Small intestine (tissue), 7 donors: Measurements from ENCODE around the gene PDK2. TPM values are rescaled to one million over a fixed set of nuclear protein-coding genes. Genes with fewer than 3 reads are reported as not detected.

Source experiments
- DNase-seq, 2 donors: peaks; one replicate each; pipeline versions ENCODE4 v3.0.0 to v3.0.0-alpha.2; 2013
- FAIRE-seq: peaks from 2 replicates; lab custom pipeline; 2012; peaks lifted over from hg19 to GRCh38; lab: Jason Lieb, UNC
- H3K27ac ChIP-seq, 3 donors: one replicate each; pipeline ENCODE4 v1.5.1; 2013; ENCODE audit warnings: low read length in 2 of 3, mild to moderate bottlenecking in 2 of 3, control low read depth in 1 of 3, inconsistent platforms in 1 of 3, low read depth in 1 of 3, moderate library complexity in 1 of 3
- H3K27me3 ChIP-seq, 3 donors: one replicate each; pipeline ENCODE4 v1.6.1; 2013; ENCODE audit warnings: low read length in 3 of 3, inconsistent platforms in 1 of 3; ENCODE audit not compliant: control insufficient read depth in 3 of 3, insufficient read depth in 3 of 3
- H3K36me3 ChIP-seq, 3 donors: one replicate each; pipeline ENCODE4 v1.6.1; 2013; ENCODE audit warnings: low read length in 3 of 3, inconsistent platforms in 1 of 3, low read depth in 1 of 3, mild to moderate bottlenecking in 1 of 3, moderate library complexity in 1 of 3; ENCODE audit not compliant: control insufficient read depth in 3 of 3, insufficient read depth in 2 of 3
- H3K4me1 ChIP-seq, 3 donors: one replicate each; pipeline ENCODE4 v1.6.1; 2013; ENCODE audit warnings: low read length in 2 of 3, inconsistent platforms in 1 of 3, low read depth in 1 of 3, mild to moderate bottlenecking in 1 of 3, moderate library complexity in 1 of 3; ENCODE audit not compliant: control insufficient read depth in 3 of 3, insufficient read depth in 2 of 3
- H3K4me3 ChIP-seq, 3 donors: one replicate each; pipeline ENCODE4 v1.5.1; 2013; ENCODE audit warnings: low read length in 3 of 3, control low read depth in 1 of 3, inconsistent platforms in 1 of 3, low read depth in 1 of 3, mild to moderate bottlenecking in 1 of 3, moderate library complexity in 1 of 3
- H3K9me3 ChIP-seq, 2 donors: one replicate each; pipeline ENCODE4 v1.6.1; 2013; ENCODE audit warnings: low read depth in 1 of 2, low read length in 1 of 2; ENCODE audit not compliant: control insufficient read depth in 2 of 2, insufficient read depth in 1 of 2
- WGBS, 3 donors: extraction: QIAGEN DNeasy Blood & Tissue Kit; methylation state at CpG; one replicate each; pipeline ENCODE4 v1.1.7; 2013; 5-methylcytosine and 5-hydroxymethylcytosine counted together
- polyA plus RNA-seq, 4 donors: library from polyadenylated mRNA; stranded (reverse) in 3 of 4; unstranded in 1 of 4; fragments of 200-250 nt in 3 of 4; fragments of 120-200 nt in 1 of 4; gene quantifications; one replicate each; pipeline versions ENCODE4 v1.2.1 to v1.2.3, GENCODE V29; 2013
- donor health status: healthy with polysubstance abuse.
- donor health status: control.
- donor health status: control.
- donor health status: Bipolar disorder and iron deficiency.
- donor health status: healthy.

PDK2 gene
- polyA plus RNA-seq, 4 donors = 27.2 to 125 (median 36.8) TPM

DNA sequence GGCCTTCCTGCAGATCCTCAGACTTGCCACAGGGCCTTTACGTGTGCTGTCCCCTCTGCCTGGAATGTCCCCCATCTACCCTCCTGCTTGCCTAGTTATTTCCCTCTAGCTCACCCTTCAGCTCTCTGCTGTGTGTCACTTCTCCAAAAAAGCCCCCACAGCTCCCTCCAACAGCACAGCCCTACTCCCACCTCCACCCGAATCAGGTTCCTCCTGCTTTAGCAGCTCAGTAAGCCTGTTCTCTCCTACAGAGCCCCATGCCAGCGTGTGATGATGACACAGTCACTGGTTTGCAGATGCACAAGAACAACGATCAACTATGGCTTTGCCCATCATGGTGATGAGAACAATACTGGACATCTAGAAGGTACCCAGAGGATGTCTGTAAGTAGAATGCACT, 41.9 kb downstream of the PDK2 start:
- DNase-seq = no peak
- H3K4me3 ChIP-seq = no peak overlapping the region
- 92 to 96% (median 93%) methylated on average over 4 of the region's 4 CpGs for WGBS, 3 donors
- no peaks in the 10 kb centered on the region for H3K27me3 ChIP-seq
- no peak overlapping the region for H3K27ac ChIP-seq
- peaks cover 14 to 80% (median 20%) of the 10 kb centered on the region in 3 donors for H3K36me3 ChIP-seq
- peaks cover 0 to 4% (median 4%) of the 10 kb centered on the region in 3 donors for H3K4me1 ChIP-seq
- H3K9me3 ChIP-seq = peaks cover 0 to 8% of the 10 kb centered on the region in 2 donors
- FAIRE-seq = no peak

DNA sequence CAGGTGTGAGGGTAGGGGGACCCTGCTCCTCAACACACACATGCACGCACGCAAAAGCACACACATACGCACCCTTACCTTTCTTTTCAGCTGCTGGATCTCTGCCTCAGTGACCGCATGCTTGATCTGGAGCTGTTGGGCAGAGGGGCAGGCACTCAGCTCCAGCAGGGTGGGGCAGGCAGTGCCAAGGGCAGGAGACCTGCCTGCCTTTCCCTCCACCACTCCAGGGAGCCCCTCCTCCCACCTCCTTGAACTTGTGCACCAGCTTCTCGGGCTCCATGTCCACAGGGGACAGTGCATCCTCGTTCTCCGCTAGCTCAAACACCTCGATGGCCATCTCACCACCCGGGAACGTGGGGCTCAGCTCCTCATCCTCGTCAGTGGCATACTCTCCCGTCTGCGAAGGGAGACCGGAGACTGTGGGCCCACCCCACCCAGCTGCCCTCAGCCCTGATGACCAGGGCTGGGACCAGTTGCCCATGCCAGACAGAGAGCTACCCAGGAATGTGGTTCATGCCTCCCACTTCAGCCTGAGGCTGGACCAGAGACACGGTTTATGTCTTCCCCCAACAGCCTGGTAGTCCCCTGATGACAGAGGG, 44.1 kb downstream of the PDK2 start:
- H3K4me1 ChIP-seq = peaks cover 0 to 4% (median 0%) of the 10 kb centered on the region in 3 donors
- no peak for FAIRE-seq
- H3K9me3 ChIP-seq = peaks cover 0 to 8% of the 10 kb centered on the region in 2 donors
- no peak for DNase-seq
- no peak overlapping the region for H3K27ac ChIP-seq
- peaks cover 16 to 99% (median 34%) of the 10 kb centered on the region in 3 donors for H3K36me3 ChIP-seq
- no peaks in the 10 kb centered on the region for H3K27me3 ChIP-seq
- 90 to 92% (median 91%) methylated on average over 15 of the region's 15 CpGs for WGBS, 3 donors
- no peak overlapping the region for H3K4me3 ChIP-seq

DNA sequence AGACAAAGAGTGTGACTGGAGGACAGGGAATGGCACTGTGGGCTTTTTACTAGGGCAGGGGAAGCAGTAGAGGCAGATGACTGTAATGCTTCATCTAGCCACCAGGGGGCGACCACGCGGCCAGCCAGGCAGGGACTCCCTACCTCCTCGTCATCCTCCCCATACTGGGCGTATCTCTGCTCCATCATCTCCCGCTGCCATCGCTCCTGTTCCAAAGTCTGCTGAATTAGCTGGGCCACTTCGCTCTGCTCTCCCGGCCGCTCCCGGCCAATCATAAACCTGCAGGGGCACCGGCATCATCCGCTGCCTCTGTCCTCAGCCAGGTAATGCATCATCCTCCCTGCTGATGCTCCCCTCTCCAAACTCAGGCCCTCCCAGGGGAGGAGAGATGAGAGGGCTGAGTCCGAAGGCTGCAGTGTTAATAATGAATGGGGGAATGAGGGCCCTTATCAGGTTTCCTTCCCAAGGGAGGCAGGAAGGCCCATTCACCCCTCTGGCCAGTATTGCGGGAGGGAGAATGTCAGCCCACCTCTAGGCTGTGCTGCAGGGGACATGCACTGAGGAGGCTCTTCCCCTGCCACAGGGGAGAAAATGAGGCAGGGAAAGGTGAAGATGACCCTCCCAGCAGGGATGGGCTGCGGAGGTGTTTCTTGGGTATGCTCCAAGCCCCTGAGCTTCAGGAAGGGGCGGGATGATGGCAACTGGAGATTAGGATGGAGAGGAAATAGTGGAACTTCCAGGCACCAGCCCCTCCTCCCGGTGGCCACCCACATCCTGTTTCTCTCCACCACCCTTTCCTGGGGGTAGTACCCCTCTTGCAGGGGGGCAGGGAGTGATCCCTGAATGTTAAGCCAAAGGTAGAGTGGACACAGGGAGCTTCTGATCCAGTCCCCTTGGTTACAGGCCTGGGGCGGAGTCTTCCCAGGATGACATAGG, 45.1 kb downstream of the PDK2 start:
- H3K4me3 ChIP-seq = no peak overlapping the region
- H3K9me3 ChIP-seq = peaks cover 0 to 8% of the 10 kb centered on the region in 2 donors
- WGBS, 3 donors = 38 to 46% (median 42%) methylated on average over 19 of the region's 19 CpGs
- peaks cover 0 to 12% (median 0%) of the 10 kb centered on the region in 3 donors for H3K4me1 ChIP-seq
- H3K27ac ChIP-seq = peak overlapping the region in 1 of 3 donors; percentile 0
- H3K27me3 ChIP-seq = no peaks in the 10 kb centered on the region
- peak; percentile 78 to 84 for DNase-seq
- no peak for FAIRE-seq
- H3K36me3 ChIP-seq = peaks cover 14 to 100% (median 34%) of the 10 kb centered on the region in 3 donors

DNA sequence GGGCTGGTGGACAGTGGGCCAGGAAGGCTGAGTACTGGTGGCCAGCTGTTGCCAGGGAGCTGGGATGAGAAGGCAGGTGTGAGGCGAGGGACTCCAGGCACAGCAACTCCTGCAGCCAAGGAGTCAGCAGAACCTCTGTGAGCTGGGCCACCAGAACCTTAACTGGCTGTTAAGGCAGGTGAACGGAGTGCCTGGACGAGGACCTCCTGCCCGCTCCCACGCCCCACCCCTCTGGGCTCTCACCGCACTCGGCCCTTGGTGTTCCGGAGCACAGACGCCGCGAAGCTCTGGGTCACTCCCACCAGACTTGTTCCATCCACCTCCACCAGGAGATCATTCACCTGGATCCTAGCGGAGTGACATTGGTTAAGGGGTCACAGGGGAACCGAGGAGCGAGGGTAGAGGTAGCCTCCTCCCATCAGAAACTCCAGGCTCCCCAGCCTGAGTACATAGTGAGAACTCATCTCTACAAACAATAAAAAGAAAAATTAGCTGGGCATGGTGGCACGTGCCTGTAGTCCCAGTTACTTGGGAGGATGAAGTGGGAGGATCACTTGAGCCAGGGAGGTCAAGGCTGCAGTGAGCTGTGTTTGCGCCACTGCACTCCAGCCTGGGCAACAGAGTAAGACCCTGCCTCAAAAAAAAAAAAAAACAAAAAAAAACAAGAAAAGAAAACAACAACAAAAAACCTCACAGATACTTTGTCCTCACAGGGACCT, 46.0 kb downstream of the PDK2 start:
- peaks cover 0 to 8% of the 10 kb centered on the region in 2 donors for H3K9me3 ChIP-seq
- peaks cover 14 to 100% (median 34%) of the 10 kb centered on the region in 3 donors for H3K36me3 ChIP-seq
- no peak overlapping the region for H3K4me3 ChIP-seq
- WGBS, 3 donors = 89 to 96% (median 90%) methylated on average over 16 of the region's 16 CpGs
- peaks cover 0 to 22% (median 0%) of the 10 kb centered on the region in 3 donors for H3K4me1 ChIP-seq
- no peaks in the 10 kb centered on the region for H3K27me3 ChIP-seq
- H3K27ac ChIP-seq = peak overlapping the region in 1 of 3 donors; percentile 0
- FAIRE-seq = no peak
- DNase-seq = no peak

DNA sequence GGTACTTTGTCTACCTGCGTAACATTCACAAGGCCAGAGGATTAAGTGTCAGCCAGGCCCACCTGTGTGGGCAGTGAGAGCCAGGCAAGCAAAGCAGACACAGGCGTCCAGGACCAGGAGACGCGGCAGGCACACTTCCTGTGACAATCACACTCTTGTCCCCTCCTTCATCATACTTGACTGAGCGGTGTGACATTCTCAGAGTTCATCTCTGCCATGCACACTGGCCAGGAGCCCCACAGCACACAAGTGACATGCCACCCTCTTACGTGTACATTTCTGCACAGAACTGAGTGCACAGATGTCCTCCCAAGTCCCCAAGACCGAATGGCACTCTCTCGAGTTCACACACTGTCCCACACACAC, 46.6 kb downstream of the PDK2 start:
- no peak overlapping the region for H3K4me3 ChIP-seq
- DNase-seq (no peak), FAIRE-seq (no peak)
- peaks cover 0 to 8% of the 10 kb centered on the region in 2 donors for H3K9me3 ChIP-seq
- peaks cover 11 to 100% (median 31%) of the 10 kb centered on the region in 3 donors for H3K36me3 ChIP-seq
- H3K27me3 ChIP-seq = no peaks in the 10 kb centered on the region
- WGBS, 3 donors = 64 to 83% (median 73%) methylated on average over 8 of the region's 8 CpGs
- no peak overlapping the region for H3K27ac ChIP-seq
- H3K4me1 ChIP-seq = peaks cover 0 to 28% (median 0%) of the 10 kb centered on the region in 3 donors

DNA sequence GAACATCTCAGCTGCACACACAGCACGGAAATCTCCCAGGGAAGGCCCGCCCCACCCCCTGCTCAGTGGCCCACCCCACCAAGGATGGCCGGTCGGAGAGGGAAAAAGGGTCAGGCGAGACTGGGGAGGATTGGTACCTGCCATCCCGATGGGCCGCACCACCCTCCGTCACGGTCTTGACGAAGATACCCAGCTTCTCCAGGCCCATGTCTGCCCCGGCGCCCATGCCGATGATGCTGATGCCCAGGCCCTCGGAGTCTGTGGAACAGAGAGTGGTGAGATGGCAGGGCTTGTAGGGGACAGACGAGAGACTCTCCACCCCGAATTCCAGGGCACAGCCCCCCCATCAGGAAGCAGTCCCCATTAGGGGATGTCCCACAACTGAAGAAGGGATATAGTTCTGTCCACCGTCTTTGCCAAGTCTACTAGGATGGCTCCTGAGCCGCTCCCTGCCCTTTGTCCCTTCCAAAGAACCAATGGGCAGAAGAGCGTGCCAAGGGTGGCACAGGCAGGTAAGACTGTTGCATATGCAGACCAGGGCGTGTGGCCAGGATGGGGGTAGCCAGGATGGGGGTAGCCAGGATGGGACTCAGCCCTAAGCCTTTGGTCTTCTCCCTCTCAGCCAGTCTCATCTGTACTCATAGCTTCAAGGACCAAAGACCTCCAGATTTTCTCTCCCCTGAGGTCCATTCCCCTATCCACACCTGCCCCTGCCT, 48.5 kb downstream of the PDK2 start:
- no peaks in the 10 kb centered on the region for H3K27me3 ChIP-seq
- H3K9me3 ChIP-seq = peaks cover 0 to 8% of the 10 kb centered on the region in 2 donors
- WGBS, 3 donors = 90 to 91% (median 90%) methylated on average over 20 of the region's 20 CpGs
- FAIRE-seq (no peak), DNase-seq (no peak)
- H3K36me3 ChIP-seq = peaks cover 7 to 92% (median 27%) of the 10 kb centered on the region in 3 donors
- H3K4me1 ChIP-seq = peaks cover 3 to 46% (median 13%) of the 10 kb centered on the region in 3 donors
- no peak overlapping the region for H3K27ac ChIP-seq
- H3K4me3 ChIP-seq = no peak overlapping the region

DNA sequence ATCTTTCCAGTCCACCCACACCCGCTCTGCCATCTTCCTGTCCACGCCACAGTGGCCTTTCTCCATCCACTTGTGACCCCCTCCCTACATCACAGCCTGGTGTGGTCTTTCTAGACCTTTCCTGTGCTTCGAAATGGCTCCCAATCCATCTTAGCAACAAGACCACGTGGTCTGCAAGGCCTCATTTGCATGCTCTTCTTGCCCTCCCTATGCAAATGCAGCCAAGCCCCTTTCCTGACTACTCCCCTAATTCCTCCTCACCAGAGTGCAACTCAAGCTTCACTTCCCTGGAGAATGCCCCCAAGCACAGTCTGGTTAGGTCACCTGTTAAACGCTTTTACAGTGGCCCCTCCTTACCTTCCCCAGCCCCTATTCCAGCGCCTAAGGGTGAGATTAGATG, 49.2 kb downstream of the PDK2 start:
- Histone ChIP-seq H3K36me3 (peaks cover 7 to 84% (median 20%) of the 10 kb centered on the region in 3 donors), H3K4me3 (no peak overlapping the region), H3K9me3 (peaks cover 0 to 8% of the 10 kb centered on the region in 2 donors), H3K4me1 (peaks cover 3 to 46% (median 13%) of the 10 kb centered on the region in 3 donors), H3K27me3 (no peaks in the 10 kb centered on the region), H3K27ac (no peak overlapping the region)
- no peak for FAIRE-seq
- DNase-seq = no peak
- 81 to 91% (median 87%) methylated on average over 6 of the region's 6 CpGs for WGBS, 3 donors
